WTC11 (cell line): ENCODE measurements around the gene ZNF521. TPM values are rescaled to one million over a fixed set of nuclear protein-coding genes. Genes with fewer than 3 reads are reported as not detected.

ENCODE experiments used
- ATAC-seq: fragments of 200-7000 bp; cut with Tn5 transposase; 2 replicates; pipeline ENCODE4 v1.10.0; 2021; ENCODE audit warnings: mild to moderate bottlenecking, moderate library complexity
- CTCF ChIA-PET: fragments of 300-600 bp; sonication (Branson Sonifier 250); formaldehyde crosslinking; loops from one replicate; lab custom pipeline; 2021; ENCODE audit warnings: antibody characterized with exemption; lab: Charles Lee
- POLR2A ChIA-PET: fragments of 350-600 bp; sonication (Branson Sonifier 250); formaldehyde crosslinking; loops from one replicate; lab custom pipeline; 2021; ENCODE audit warnings: antibody characterized with exemption; lab: Charles Lee
- DNase-seq: peaks from one replicate; pipeline ENCODE4 v3.0.0; 2021; ENCODE audit warnings: low spot score
- H3K27ac Mint-ChIP-seq: 2 replicates; pipeline ENCODE4 v1.8.0; 2021; ENCODE audit warnings: mixed read lengths
- H3K27me3 Mint-ChIP-seq: 2 replicates; pipeline ENCODE4 v1.8.0; 2021; ENCODE audit warnings: low read depth, mild to moderate bottlenecking, moderate library complexity, mixed read lengths
- H3K36me3 Mint-ChIP-seq: 2 replicates; pipeline ENCODE4 v1.8.0; 2021; ENCODE audit warnings: mixed read lengths
- H3K4me1 Mint-ChIP-seq: 2 replicates; pipeline ENCODE4 v1.8.0; 2022; ENCODE audit warnings: mixed read lengths
- H3K4me3 Mint-ChIP-seq: 2 replicates; pipeline ENCODE4 v1.8.0; 2021; ENCODE audit warnings: mild to moderate bottlenecking, moderate library complexity, mixed read lengths
- H3K9me3 Mint-ChIP-seq: 2 replicates; pipeline ENCODE4 v1.8.0; 2021; ENCODE audit warnings: mixed read lengths
- ARID4B ChIP-seq: sonication (generic); formaldehyde crosslinking; IDR thresholded peaks from 2 replicates; pipeline ENCODE4 v1.8.0; 2023; ENCODE audit warnings: missing genetic modification reagents, mild to moderate bottlenecking, borderline replicate concordance
- CBFB ChIP-seq: sonication (generic); formaldehyde crosslinking; IDR thresholded peaks from 2 replicates; pipeline ENCODE4 v1.8.1; 2022; ENCODE audit warnings: mild to moderate bottlenecking, low read depth, missing genetic modification reagents
- ESRRA ChIP-seq: sonication (generic); formaldehyde crosslinking; IDR thresholded peaks from 2 replicates; pipeline ENCODE4 v1.8.1; 2022; ENCODE audit warnings: mild to moderate bottlenecking, missing genetic modification reagents, borderline replicate concordance
- ETV6 ChIP-seq: sonication (generic); formaldehyde crosslinking; IDR thresholded peaks from 2 replicates; pipeline ENCODE4 v1.8.1; 2022; ENCODE audit warnings: mild to moderate bottlenecking, missing genetic modification reagents
- FOXP1 ChIP-seq: sonication (generic); formaldehyde crosslinking; IDR thresholded peaks from 2 replicates; pipeline ENCODE4 v1.8.0; 2022; ENCODE audit warnings: missing genetic modification reagents, mild to moderate bottlenecking, moderate library complexity, borderline replicate concordance
- FOXP4 ChIP-seq: sonication (generic); formaldehyde crosslinking; IDR thresholded peaks from 2 replicates; pipeline ENCODE4 v1.8.0; 2022; ENCODE audit warnings: mild to moderate bottlenecking, missing genetic modification reagents
- GABPB1 ChIP-seq: sonication (generic); formaldehyde crosslinking; IDR thresholded peaks from 2 replicates; pipeline ENCODE4 v1.8.1; 2023; ENCODE audit warnings: mild to moderate bottlenecking, missing genetic modification reagents
- MYBL2 ChIP-seq: sonication (generic); formaldehyde crosslinking; IDR thresholded peaks from 2 replicates; pipeline ENCODE4 v1.8.1; 2023; ENCODE audit warnings: mild to moderate bottlenecking, moderate library complexity, missing genetic modification reagents
- NR1H2 ChIP-seq: sonication (generic); formaldehyde crosslinking; IDR thresholded peaks from 2 replicates; pipeline ENCODE4 v1.9.0; 2021; ENCODE audit warnings: mild to moderate bottlenecking, moderate library complexity, missing genetic modification reagents
- PREB ChIP-seq: sonication (generic); formaldehyde crosslinking; IDR thresholded peaks from 2 replicates; pipeline ENCODE4 v1.8.1; 2022; ENCODE audit warnings: mild to moderate bottlenecking, missing genetic modification reagents, moderate library complexity, borderline replicate concordance
- USF1 ChIP-seq: sonication (generic); formaldehyde crosslinking; IDR thresholded peaks from 2 replicates; pipeline ENCODE4 v1.8.0; 2022; ENCODE audit warnings: mild to moderate bottlenecking, missing genetic modification reagents
- ZNF138 ChIP-seq: sonication (generic); formaldehyde crosslinking; conservative IDR thresholded peaks from 2 replicates; pipeline ENCODE4 v1.8.1; 2022; ENCODE audit warnings: mild to moderate bottlenecking, moderate library complexity, missing genetic modification reagents
- ZNF396 ChIP-seq: fragments of 250-450 bp; sonication (Bioruptor Pico); IDR thresholded peaks from 2 replicates; pipeline ENCODE4 v1.8.0; 2021; ENCODE audit warnings: mild to moderate bottlenecking, moderate library complexity, borderline replicate concordance
- ZNF425 ChIP-seq: fragments of 250-450 bp; sonication (Bioruptor Pico); conservative IDR thresholded peaks from 2 replicates; pipeline ENCODE4 v1.9.0; 2021; ENCODE audit warnings: mild to moderate bottlenecking
- total RNA-seq: library from RNA; stranded (reverse); gene quantifications from 3 replicates; pipeline ENCODE4 v1.2.3, GENCODE V29; 2021

Gene ZNF521
- total RNA-seq, 1 experiment from 2014 or later, result 15.3 TPM

GRCh38 chr18:25253779-25254178, 98.2 kb downstream of the ZNF521 start (continued):
- TF ChIP-seq ARID4B (CRISPR knock-in tag), result no peak

GRCh38 chr18:25253136-25253535, 98.8 kb downstream of the ZNF521 start:
- H3K36me3 Mint-ChIP-seq, result no peaks in the 10 kb centered on the region
- H3K27ac Mint-ChIP-seq, result no peak overlapping the region
- peaks cover 6% of the 10 kb centered on the region for H3K4me1 Mint-ChIP-seq
- H3K27me3 Mint-ChIP-seq, result no peaks in the 10 kb centered on the region
- H3K9me3 Mint-ChIP-seq, result no peaks in the 10 kb centered on the region
- no peak for TF ChIP-seq ESRRA
- TF ChIP-seq ZNF425 (CRISPR knock-in tag), result no peak
- no peak for TF ChIP-seq NR1H2
- no peak for TF ChIP-seq FOXP4
- no peak for TF ChIP-seq ZNF138 (CRISPR knock-in tag)
- TF ChIP-seq ETV6 (CRISPR knock-in tag), result no peak
- no peak for TF ChIP-seq MYBL2 (CRISPR knock-in tag)
- ChIA-PET POLR2A (no interaction called here), CTCF (no interaction called here)
- DNase-seq, result no peak
- ATAC-seq, result no peak
- no peak overlapping the region for H3K4me3 Mint-ChIP-seq

- Mint-ChIP-seq H3K9me3 (no peaks in the 10 kb centered on the region), H3K27me3 (no peaks in the 10 kb centered on the region)
- POLR2A ChIA-PET, result no interaction called here
- TF ChIP-seq USF1 (no peak), ZNF138 (CRISPR knock-in tag) (no peak), PREB (CRISPR knock-in tag) (no peak), GABPB1 (CRISPR knock-in tag) (no peak), FOXP1 (no peak), CBFB (no peak), ZNF396 (CRISPR knock-in tag) (no peak), ARID4B (CRISPR knock-in tag) (no peak)
Observed at GRCh38 chr18:25251068-25251467, 100.9 kb downstream of the ZNF521 start.

More at GRCh38 chr18:25251068-25251467, 100.9 kb downstream of the ZNF521 start:
- ATAC-seq (no peak), DNase-seq (no peak)
- Mint-ChIP-seq H3K36me3 (no peaks in the 10 kb centered on the region), H3K4me3 (no peak overlapping the region), H3K27ac (no peak overlapping the region), H3K4me1 (no peaks in the 10 kb centered on the region)
- CTCF ChIA-PET, result no interaction called here
